K562 (cell line): Measurements from ENCODE around the gene CAMK1D.

ENCODE experiments used
- POLR2A ChIP-seq: fragments of 450-650 bp; conservative IDR thresholded peaks from 2 replicates; pipeline ENCODE4 v1.6.1; 2016
- ZNF232 ChIP-seq: sonication (generic); formaldehyde crosslinking; IDR thresholded peaks from 2 replicates; pipeline ENCODE4 v1.8.0; 2022; ENCODE audit warnings: mild to moderate bottlenecking, missing genetic modification reagents
- TF ChIP-seq, protein P1 (sequence below): sonication (generic); formaldehyde crosslinking; IDR thresholded peaks from 2 replicates; pipeline ENCODE4 v1.8.0; 2022; ENCODE audit warnings: missing genetic modification reagents, mild to moderate bottlenecking, borderline replicate concordance

DNA sequence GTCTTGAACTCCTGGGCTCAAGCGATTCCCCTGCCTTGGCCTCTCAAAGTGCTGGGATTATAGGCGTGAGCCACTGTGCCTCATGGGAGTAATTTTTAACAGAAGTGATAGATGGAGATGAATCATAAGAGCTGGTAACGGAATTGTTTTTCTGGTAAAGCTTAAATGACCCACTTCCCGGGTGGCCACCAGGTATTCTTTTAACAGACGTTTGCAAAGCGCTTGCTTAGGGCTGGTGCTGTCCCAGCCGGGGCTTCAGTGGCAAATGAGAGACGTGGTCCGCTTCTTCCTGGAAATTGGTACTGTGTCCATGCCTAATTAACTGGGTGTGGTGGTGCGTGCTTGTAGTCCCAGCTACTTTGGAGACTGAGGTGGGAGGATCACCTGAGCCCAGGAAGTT lies 23.5 kb downstream of the CAMK1D start:
- no peak for TF ChIP-seq ZNF232 (CRISPR knock-in tag)
- no peak for TF ChIP-seq POLR2A
- TF ChIP-seq, protein P1, sequence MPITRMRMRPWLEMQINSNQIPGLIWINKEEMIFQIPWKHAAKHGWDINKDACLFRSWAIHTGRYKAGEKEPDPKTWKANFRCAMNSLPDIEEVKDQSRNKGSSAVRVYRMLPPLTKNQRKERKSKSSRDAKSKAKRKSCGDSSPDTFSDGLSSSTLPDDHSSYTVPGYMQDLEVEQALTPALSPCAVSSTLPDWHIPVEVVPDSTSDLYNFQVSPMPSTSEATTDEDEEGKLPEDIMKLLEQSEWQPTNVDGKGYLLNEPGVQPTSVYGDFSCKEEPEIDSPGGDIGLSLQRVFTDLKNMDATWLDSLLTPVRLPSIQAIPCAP (CRISPR knock-in tag), result no peak
